ENCODE results near the gene OSCP1. TPM values are rescaled to one million over a fixed set of nuclear protein-coding genes. Genes with fewer than 3 reads are reported as not detected.

The OSCP1 gene
- total RNA-seq, 1 experiment from 2014 or later: 3.2 TPM

- H3K4me1 Mint-ChIP-seq: peaks cover 11% of the 10 kb centered on the region in 2 experiments
- no peaks in the 10 kb centered on the region for H3K79me2 ChIP-seq (ENCODE audit: insufficient read depth, low read length)
- no peak within 1 kb of the TSS for H4K8ac ChIP-seq (replicated peaks; ENCODE audit: insufficient read length, low read depth, low read length)
- H3K4me2 ChIP-seq (ENCODE audit: insufficient read depth, insufficient read length, low read length): no peak within 1 kb of the TSS
- peaks cover 46% of the 10 kb centered on the region for H3K27me3 Mint-ChIP-seq (ENCODE audit: low read depth)
- no peaks in the 10 kb centered on the region for H3K23me2 ChIP-seq (ENCODE audit: insufficient read length, low read depth, low read length, poor library complexity, severe bottlenecking)
- no peaks in the 10 kb centered on the region; the same call in 1 of the 2 replicates for H3K4me1 ChIP-seq (ENCODE audit: insufficient read depth, low read length)
- H3K9ac ChIP-seq (ENCODE audit: extremely low read depth, insufficient read length, low read length): no peak within 1 kb of the TSS
- no peaks in the 10 kb centered on the region for H3K36me3 Mint-ChIP-seq (ENCODE audit: insufficient read depth in 1 of 3, low read depth in 3 of 3)
- no peak within 1 kb of the TSS for H2AK5ac ChIP-seq (ENCODE audit: insufficient read length, low read length)
- peaks cover 0 to 8% of the 10 kb centered on the region in 2 experiments; a peak in 2 of 5 replicates for H3K9me3 Mint-ChIP-seq
- DNase-seq: no peak
- H2BK15ac ChIP-seq (ENCODE audit: low read depth, low read length): no peak within 1 kb of the TSS
- H3K27me3 ChIP-seq (ENCODE audit: insufficient read depth, low read length): no peaks in the 10 kb centered on the region; the same call in 1 of the 2 replicates
- H3K23ac ChIP-seq (ENCODE audit: insufficient read length, low read depth, low read length): no peak within 1 kb of the TSS
- no peak within 1 kb of the TSS for H4K91ac ChIP-seq (ENCODE audit: insufficient read length, low read depth, low read length)
- H3K4ac ChIP-seq (ENCODE audit: low read depth, low read length): no peak within 1 kb of the TSS
- H4K5ac ChIP-seq (ENCODE audit: insufficient read length, low read depth, low read length): no peak within 1 kb of the TSS
- H3K79me1 ChIP-seq (ENCODE audit: insufficient read depth, low read depth, low read length, poor library complexity, severe bottlenecking): no peaks in the 10 kb centered on the region
- no peak within 1 kb of the TSS for H3K4me3 Mint-ChIP-seq
- peak within 1 kb of the TSS in 1 of 3 experiments; percentile 10; a peak in 4 of 7 replicates for H3K27ac Mint-ChIP-seq
- TF ChIP-seq CTCF (conservative IDR thresholded peaks at IDR 0.05): no peak
- no peak within 1 kb of the TSS for H3K18ac ChIP-seq (ENCODE audit: insufficient read length, low read depth, low read length)
- no peak within 1 kb of the TSS for H2BK5ac ChIP-seq (ENCODE audit: insufficient read length, low read length)
- H3K27ac ChIP-seq (ENCODE audit: insufficient read length, low read depth, low read length): no peak within 1 kb of the TSS
- H3K56ac ChIP-seq (ENCODE audit: insufficient read length, low read depth, low read length): no peak within 1 kb of the TSS
- H2AFZ ChIP-seq (ENCODE audit: low read length): no peak within 1 kb of the TSS
- H2BK120ac ChIP-seq (ENCODE audit: low read depth, low read length, poor library complexity, severe bottlenecking): no peak within 1 kb of the TSS
- no CpG with 5 or more reads among the region's 13 CpGs for WGBS (ENCODE audit: extremely low coverage, insufficient read length, low lambda C conversion rate)
- H2BK12ac ChIP-seq (ENCODE audit: insufficient read length, low read depth, low read length): no peak within 1 kb of the TSS
- H3T11ph ChIP-seq (ENCODE audit: low read length): no peak within 1 kb of the TSS
- no peaks in the 10 kb centered on the region for H3K9me3 ChIP-seq (ENCODE audit: control insufficient read depth, low read depth, low read length)
- no peak within 1 kb of the TSS; the same call in 1 of the 2 replicates for H3K14ac ChIP-seq (ENCODE audit: insufficient read depth, low read length)
- H2BK20ac ChIP-seq (ENCODE audit: low read depth, low read length, poor library complexity, severe bottlenecking): no peak within 1 kb of the TSS
- H4K20me1 ChIP-seq (ENCODE audit: control insufficient read depth, insufficient read depth, insufficient read length): no peaks in the 10 kb centered on the region
These were observed 32.6 kb upstream of the OSCP1 start, which contains the start of gene CSF3R for GRCh38 chr1:36482724-36483388. TSS of gene CSF3R (minus strand) at chr1:36482913. CDS start at chr1:36479496, 3,417 bp downstream.
